MCF 10A (cell line): ENCODE data around the gene EMILIN3. TPM values are rescaled to one million over a fixed set of nuclear protein-coding genes. Genes with fewer than 3 reads are reported as not detected.

Source experiments
- BruUV-seq: library from RNA; stranded (reverse); fragments of 400-500 nt; replicated peaks from 2 replicates; lab custom pipeline; 2021; lab: Mats Ljungman, UMichigan
- CTCF ChIA-PET: fragments of 300-600 bp; sonication (Branson Sonifier 250); formaldehyde crosslinking; extraction: SDS; loops from one replicate; lab custom pipeline; 2021; ENCODE audit warnings: antibody characterized with exemption, inconsistent platforms; lab: Yijun Ruan, JAX
- POLR2A ChIA-PET: fragments of 300-600, 350-650 bp; sonication (Branson Sonifier 250); formaldehyde crosslinking; extraction: SDS; loops from one replicate; lab custom pipeline; 2020; ENCODE audit warnings: antibody characterized with exemption, inconsistent platforms; lab: Yijun Ruan, JAX
- DNase-seq: peaks from one replicate; pipeline ENCODE4 v3.0.0-alpha.2; 2018; ENCODE audit not compliant: unreplicated experiment
- H3K27ac Mint-ChIP-seq: one replicate; pipeline ENCODE4 v1.8.0; 2022; ENCODE audit warnings: mild to moderate bottlenecking, low read depth, mixed read lengths; ENCODE audit not compliant: unreplicated experiment
- H3K27me3 Mint-ChIP-seq: one replicate; pipeline ENCODE4 v1.8.0; 2022; ENCODE audit warnings: mixed read lengths; ENCODE audit not compliant: insufficient read depth, unreplicated experiment
- H3K36me3 Mint-ChIP-seq: one replicate; pipeline ENCODE4 v1.8.0; 2022; ENCODE audit warnings: mild to moderate bottlenecking, moderate library complexity, mixed read lengths; ENCODE audit not compliant: insufficient read depth, unreplicated experiment
- H3K4me1 Mint-ChIP-seq: one replicate; pipeline ENCODE4 v1.8.0; 2022; ENCODE audit warnings: mixed read lengths; ENCODE audit not compliant: insufficient read depth, unreplicated experiment
- H3K4me3 Mint-ChIP-seq: one replicate; pipeline ENCODE4 v1.8.0; 2022; ENCODE audit warnings: mild to moderate bottlenecking, moderate library complexity, mixed read lengths; ENCODE audit not compliant: unreplicated experiment
- H3K9me3 Mint-ChIP-seq: one replicate; pipeline ENCODE4 v1.8.0; 2022; ENCODE audit warnings: mixed read lengths; ENCODE audit not compliant: unreplicated experiment
- CTCF ChIP-seq: fragments of 200-600 bp; IDR thresholded peaks from one replicate; pipeline ENCODE4 v1.8.0; 2022; ENCODE audit warnings: antibody characterized with exemption, mild to moderate bottlenecking; ENCODE audit not compliant: unreplicated experiment
- intact Hi-C: fragments of 100-400 bp; cut with micrococcal nuclease; formaldehyde crosslinking; loops from 2 replicates; pipeline ENCODE4 v1.14.1; 2022
- total RNA-seq: library from RNA; stranded (reverse); gene quantifications from 2 replicates; pipeline ENCODE4 v1.2.3, GENCODE V29; 2022

EMILIN3 gene
- total RNA-seq, 1 experiment from 2014 or later, result not detected

- peaks cover 69% of the 10 kb centered on the region for H3K36me3 Mint-ChIP-seq
- no TSS peak for BruUV-seq
- ChIA-PET CTCF (interaction anchor here (0.6 kb wide), 2 partner anchors 28 to 36 kb away, joined by 3 read pairs; no protein-coding TSS in a partner anchor), POLR2A (interaction anchor here (0.6 kb wide), 1 partner anchor 46 kb away, joined by 3 read pairs; no protein-coding TSS in a partner anchor)
- H3K4me1 Mint-ChIP-seq, result no peaks in the 10 kb centered on the region
- intact Hi-C loops, result no loop called here
- no peaks in the 10 kb centered on the region for H3K9me3 Mint-ChIP-seq
- no peak overlapping the region for H3K4me3 Mint-ChIP-seq
- no peak for TF ChIP-seq CTCF
- DNase-seq, result no peak
- no peaks in the 10 kb centered on the region for H3K27me3 Mint-ChIP-seq
- no peak overlapping the region for H3K27ac Mint-ChIP-seq
Measured at GRCh38 chr20:41407607-41408006, 41.0 kb upstream of the EMILIN3 start.

GRCh38 chr20:41406896-41407444 lies 40.4 kb upstream of the EMILIN3 start:
- Mint-ChIP-seq H3K9me3 (no peaks in the 10 kb centered on the region), H3K36me3 (peaks cover 66% of the 10 kb centered on the region), H3K27ac (no peak overlapping the region), H3K27me3 (no peaks in the 10 kb centered on the region), H3K4me1 (no peaks in the 10 kb centered on the region), H3K4me3 (no peak overlapping the region)
- intact Hi-C loops, result no loop called here
- DNase-seq, result no peak
- ChIA-PET POLR2A (no interaction called here), CTCF (interaction anchor here (1.6 kb wide), 1 partner anchor 272 kb away, joined by 3 read pairs; no protein-coding TSS in a partner anchor)
- no peak for TF ChIP-seq CTCF
- BruUV-seq, result no TSS peak

DNA sequence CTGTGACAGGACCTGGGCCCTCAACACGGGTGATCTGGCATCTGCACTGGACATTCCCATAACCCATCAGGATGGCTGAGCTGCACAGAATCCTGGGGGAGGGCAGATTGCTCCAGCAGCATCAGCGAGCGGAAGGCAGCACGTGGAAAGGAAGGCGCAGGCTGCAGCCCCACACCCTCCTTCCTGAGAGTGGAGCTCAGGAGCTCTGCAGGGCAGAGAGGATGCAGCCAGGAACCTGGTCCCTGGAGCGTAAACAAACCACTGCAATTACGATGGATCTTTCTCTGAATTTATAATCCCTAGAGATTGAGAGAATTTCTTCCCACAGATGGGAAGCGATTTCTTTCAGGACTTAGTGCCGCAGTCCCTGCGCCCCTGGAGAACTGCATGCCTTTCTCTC lies 39.7 kb upstream of the EMILIN3 start:
- TF ChIP-seq CTCF, result no peak

GRCh38 chr20:41405436-41405835 lies 38.8 kb upstream of the EMILIN3 start:
- no TSS peak for BruUV-seq
- ChIA-PET CTCF (interaction anchor here (0.6 to 1.6 kb wide), 3 partner anchors 11 to 342 kb away, joined by 3 read pairs; no protein-coding TSS in a partner anchor), POLR2A (no interaction called here)
- intact Hi-C loops, result no loop called here
- no peak for DNase-seq
- no peaks in the 10 kb centered on the region for H3K9me3 Mint-ChIP-seq
- H3K27me3 Mint-ChIP-seq, result no peaks in the 10 kb centered on the region
- peaks cover 61% of the 10 kb centered on the region for H3K36me3 Mint-ChIP-seq
- TF ChIP-seq CTCF, result no peak
- H3K27ac Mint-ChIP-seq, result no peak overlapping the region
- H3K4me1 Mint-ChIP-seq, result no peaks in the 10 kb centered on the region
- no peak overlapping the region for H3K4me3 Mint-ChIP-seq

More for the DNA sequence above, 39.7 kb upstream of the EMILIN3 start:
- no peak overlapping the region for H3K4me3 Mint-ChIP-seq
- no TSS peak for BruUV-seq
- no peak overlapping the region for H3K27ac Mint-ChIP-seq
- ChIA-PET POLR2A (no interaction called here), CTCF (interaction anchor here (1.6 kb wide), 1 partner anchor 271 kb away, joined by 3 read pairs; no protein-coding TSS in a partner anchor)
- H3K9me3 Mint-ChIP-seq, result no peaks in the 10 kb centered on the region
- DNase-seq, result no peak
- H3K27me3 Mint-ChIP-seq, result no peaks in the 10 kb centered on the region
- peaks cover 62% of the 10 kb centered on the region for H3K36me3 Mint-ChIP-seq
- H3K4me1 Mint-ChIP-seq, result no peaks in the 10 kb centered on the region
- intact Hi-C loops, result no loop called here
